Mucosa of descending colon (tissue), 3 donors: ENCODE measurements around the gene BRD3. TPM values are rescaled to one million over a fixed set of nuclear protein-coding genes. Genes with fewer than 3 reads are reported as not detected.

Experiments
- ATAC-seq: fragments of 200-7000 bp; cut with Tn5 transposase; one replicate; pipeline ENCODE4 v1.9.1; 2020; ENCODE audit warnings: mild to moderate bottlenecking, moderate library complexity
- DNase-seq, 3 donors: peaks; one replicate each; pipeline ENCODE4 v3.0.0-alpha.2; 2020
- H3K36me3 ChIP-seq: fragments of 200-600 bp; one replicate; pipeline ENCODE4 v1.8.0; 2021; ENCODE audit warnings: low read depth, mild to moderate bottlenecking
- H3K4me1 ChIP-seq: fragments of 200-600 bp; one replicate; pipeline ENCODE4 v1.8.0; 2021; ENCODE audit warnings: low read depth, mild to moderate bottlenecking
- H3K4me3 ChIP-seq: fragments of 200-600 bp; one replicate; pipeline ENCODE4 v1.8.0; 2021; ENCODE audit warnings: mild to moderate bottlenecking
- H3K9me3 ChIP-seq: fragments of 200-600 bp; one replicate; pipeline ENCODE4 v1.8.0; 2021; ENCODE audit warnings: mild to moderate bottlenecking
- CTCF ChIP-seq: fragments of 200-600 bp; IDR thresholded peaks from one replicate; pipeline ENCODE4 v1.8.0; 2022; ENCODE audit warnings: antibody characterized with exemption, mild to moderate bottlenecking
- intact Hi-C, 2 donors: fragments of 100-400 bp; cut with DNase I in 1 of 2; cut with micrococcal nuclease in 1 of 2; formaldehyde crosslinking; loops; one replicate each; pipeline versions ENCODE4 v1.11.0 to v1.11.1; 2022; cut with DNase I, micrococcal nuclease
- total RNA-seq, 3 donors: library from RNA; stranded (reverse); fragmentation: NEBNext Ultra II Directional in 2 of 3; extraction: Animal tissue kit (Norgen Biotek cat#: 25700) in 2 of 3; gene quantifications; one replicate each; pipeline versions ENCODE4 v1.2.1 to v1.2.4, GENCODE V29; 2021 to 2023
- donor health status: DM: no; HTN: no; CAD: no; lungs with moderate emphysema.
- donor health status: DM: no; HTN: no; CAD: no.
- donor health status: DM: no; HTN: yes; CAD: no.

Gene BRD3
- total RNA-seq, 3 donors from 2014 or later, result 19.4 to 56.0 (median 29.4) TPM

- intact Hi-C loops, result no loop called here
- Histone ChIP-seq H3K9me3 (no peaks in the 10 kb centered on the region), H3K36me3 (no peaks in the 10 kb centered on the region), H3K4me3 (no peak overlapping the region), H3K4me1 (peaks cover 26% of the 10 kb centered on the region)
- no peak for TF ChIP-seq CTCF
- DNase-seq (peak in 2 of 3 donors; percentile 26 to 45), ATAC-seq (peak; percentile 2)
Observed at GRCh38 chr9:134054891-134055811, 12.7 kb downstream of the BRD3 start.

- Histone ChIP-seq H3K4me3 (no peak overlapping the region), H3K4me1 (peaks cover 22% of the 10 kb centered on the region), H3K36me3 (no peaks in the 10 kb centered on the region), H3K9me3 (no peaks in the 10 kb centered on the region)
- no peak for ATAC-seq
- intact Hi-C loops, result no loop called here
- no peak for TF ChIP-seq CTCF
- DNase-seq, result peak in 2 of 3 donors; percentile 25
Observed at GRCh38 chr9:134053941-134054761, 13.7 kb downstream of the BRD3 start.

GRCh38 chr9:134053401-134053871, 14.4 kb downstream of the BRD3 start:
- ATAC-seq, result no peak
- H3K4me1 ChIP-seq, result peaks cover 22% of the 10 kb centered on the region
- DNase-seq, result peak in 2 of 3 donors; percentile 12 to 42
- H3K4me3 ChIP-seq, result no peak overlapping the region
- TF ChIP-seq CTCF, result no peak
- intact Hi-C loops, result no loop called here
- no peaks in the 10 kb centered on the region for H3K36me3 ChIP-seq
- no peaks in the 10 kb centered on the region for H3K9me3 ChIP-seq

GRCh38 chr9:134052941-134053340, 14.9 kb downstream of the BRD3 start:
- Histone ChIP-seq H3K4me3 (no peak overlapping the region), H3K36me3 (peaks cover 3% of the 10 kb centered on the region), H3K4me1 (peaks cover 22% of the 10 kb centered on the region), H3K9me3 (no peaks in the 10 kb centered on the region)
- intact Hi-C loops, result no loop called here
- ATAC-seq, result no peak
- peak in 2 of 3 donors; percentile 16 to 17 for DNase-seq
- no peak for TF ChIP-seq CTCF

GRCh38 chr9:134052491-134052890, 15.3 kb downstream of the BRD3 start:
- intact Hi-C loops, result no loop called here
- peaks cover 22% of the 10 kb centered on the region for H3K4me1 ChIP-seq
- peak in 2 of 3 donors; percentile 10 to 11 for DNase-seq
- no peak for TF ChIP-seq CTCF
- no peak for ATAC-seq
- H3K9me3 ChIP-seq, result no peaks in the 10 kb centered on the region
- no peak overlapping the region for H3K4me3 ChIP-seq
- H3K36me3 ChIP-seq, result peaks cover 3% of the 10 kb centered on the region
